H1 (cell line): ENCODE results near the gene CBFA2T2. TPM values are rescaled to one million over a fixed set of nuclear protein-coding genes. Genes with fewer than 3 reads are reported as not detected.

Source experiments
- ATF2 ChIP-seq: IDR thresholded peaks from 2 replicates; pipeline ENCODE4 v1.6.1; 2012; ENCODE audit warnings: low read length, inconsistent platforms
- EGR1 ChIP-seq: IDR thresholded peaks from 2 replicates; pipeline ENCODE4 v1.6.1; 2011; ENCODE audit warnings: low read depth, low read length, borderline replicate concordance
- HDAC6 ChIP-seq: IDR thresholded peaks from one replicate; pipeline ENCODE4 v1.7.1; 2012; ENCODE audit warnings: low read depth, mild to moderate bottlenecking, inconsistent platforms, low read length, moderate library complexity
- KDM1A ChIP-seq: fragments of 200-600, 300-600 bp; sonication (generic); IDR thresholded peaks from 2 replicates; pipeline ENCODE4 v1.7.1; 2016; ENCODE audit warnings: mild to moderate bottlenecking, low read length, borderline replicate concordance
- PHF8 ChIP-seq: fragments of 200-600 bp; sonication (generic); conservative IDR thresholded peaks from 2 replicates; pipeline ENCODE4 v1.7.1; 2012; ENCODE audit warnings: low read depth, mild to moderate bottlenecking, inconsistent platforms, low read length, moderate library complexity
- RAD21 ChIP-seq, 2 experiments: IDR thresholded peaks in 1 of 2; conservative IDR thresholded peaks in 1 of 2; 2 replicates each; pipeline ENCODE4 v1.6.1; 2011; ENCODE audit warnings: low read depth in 2 of 2, low read length in 2 of 2, improper control_type of control experiment in 1 of 2, inconsistent platforms in 1 of 2, mild to moderate bottlenecking in 1 of 2, moderate library complexity in 1 of 2
- RFX5 ChIP-seq: IDR thresholded peaks from 2 replicates; pipeline ENCODE4 v1.6.1; 2011; ENCODE audit warnings: low read depth, low read length, improper control_type of control experiment, borderline replicate concordance
- SIN3A ChIP-seq, 2 experiments: IDR thresholded peaks in 1 of 2; conservative IDR thresholded peaks in 1 of 2; 2 replicates each; pipeline ENCODE4 v1.6.1; 2011 to 2012; ENCODE audit warnings: low read length in 2 of 2, improper control_type of control experiment in 1 of 2, low read depth in 1 of 2, mild to moderate bottlenecking in 1 of 2
- SUZ12 ChIP-seq: fragments of 200-600 bp; sonication (generic); IDR thresholded peaks from 2 replicates; pipeline ENCODE4 v1.6.1; 2012; ENCODE audit warnings: mild to moderate bottlenecking, inconsistent platforms, low read length, moderate library complexity, mixed read lengths
- TAF7 ChIP-seq: optimal IDR thresholded peaks from 2 replicates; pipeline ENCODE3; 2011; ENCODE audit warnings: low read depth, mild to moderate bottlenecking, inconsistent platforms, low read length, moderate library complexity, borderline replicate concordance
- ZNF274 ChIP-seq: IDR thresholded peaks from 2 replicates; pipeline ENCODE4 v1.7.0; 2012; ENCODE audit warnings: low read length, borderline replicate concordance; ENCODE audit errors: extremely low read depth
- polyA plus RNA-seq, 7 experiments: library from polyadenylated mRNA; depleted of rRNA in 3 of 7; stranded (reverse) in 5 of 7; unstranded in 2 of 7; fragments of >200 nt in 5 of 7; fragments of 200-250 nt in 2 of 7; gene quantifications; 1 replicate in 5 of 7; 2 replicates in 1 of 7; 4 replicates in 1 of 7; pipeline versions ENCODE4 v1.2.1 to v1.2.3, GENCODE V29; 2011 to 2013; ENCODE audit warnings: missing spikeins in 2 of 7, mixed read lengths in 2 of 7
- total RNA-seq: library from RNA; stranded (reverse); fragmentation: NEBNext Ultra II Directional; extraction: Animal tissue kit (Norgen Biotek cat#: 25700); gene quantifications from 2 replicates; pipeline ENCODE4 v1.2.1, GENCODE V29; 2021
- TF ChIP-seq, protein P1 (sequence below), 3 experiments: IDR thresholded peaks; 1 replicate in 2 of 3; 2 replicates in 1 of 3; pipeline versions ENCODE4 v1.5.1 to v1.6.1; 2011; ENCODE audit warnings: low read length in 3 of 3, mild to moderate bottlenecking in 3 of 3, inconsistent platforms in 2 of 3, low read depth in 1 of 3, moderate library complexity in 1 of 3; ENCODE audit not compliant: insufficient read depth in 1 of 3; ENCODE audit errors: control extremely low read depth in 1 of 3

The CBFA2T2 gene
- total and polyA plus RNA-seq, 2 of the 8 experiments (the other 6 are each of a cell fraction or from before 2014, with no cell fraction given): 11.6 to 12.9 TPM

GRCh38 chr20:33675136-33675959, 185.5 kb downstream of the CBFA2T2 start (continued):
- TF ChIP-seq ATF2: no peak
- TF ChIP-seq RAD21 (IDR thresholded peaks at IDR 0.05 in 1 of 2, conservative IDR thresholded peaks at IDR 0.05 in 1 of 2; ENCODE audit: low read depth in 2 of 2, low read length in 2 of 2): no peak
- no peak for TF ChIP-seq ZNF274
- no peak for TF ChIP-seq TAF7
- TF ChIP-seq HDAC6: no peak
- TF ChIP-seq PHF8: no peak
- no peak for TF ChIP-seq KDM1A
- TF ChIP-seq SUZ12: no peak
- no peak for TF ChIP-seq EGR1
- TF ChIP-seq, protein P1, sequence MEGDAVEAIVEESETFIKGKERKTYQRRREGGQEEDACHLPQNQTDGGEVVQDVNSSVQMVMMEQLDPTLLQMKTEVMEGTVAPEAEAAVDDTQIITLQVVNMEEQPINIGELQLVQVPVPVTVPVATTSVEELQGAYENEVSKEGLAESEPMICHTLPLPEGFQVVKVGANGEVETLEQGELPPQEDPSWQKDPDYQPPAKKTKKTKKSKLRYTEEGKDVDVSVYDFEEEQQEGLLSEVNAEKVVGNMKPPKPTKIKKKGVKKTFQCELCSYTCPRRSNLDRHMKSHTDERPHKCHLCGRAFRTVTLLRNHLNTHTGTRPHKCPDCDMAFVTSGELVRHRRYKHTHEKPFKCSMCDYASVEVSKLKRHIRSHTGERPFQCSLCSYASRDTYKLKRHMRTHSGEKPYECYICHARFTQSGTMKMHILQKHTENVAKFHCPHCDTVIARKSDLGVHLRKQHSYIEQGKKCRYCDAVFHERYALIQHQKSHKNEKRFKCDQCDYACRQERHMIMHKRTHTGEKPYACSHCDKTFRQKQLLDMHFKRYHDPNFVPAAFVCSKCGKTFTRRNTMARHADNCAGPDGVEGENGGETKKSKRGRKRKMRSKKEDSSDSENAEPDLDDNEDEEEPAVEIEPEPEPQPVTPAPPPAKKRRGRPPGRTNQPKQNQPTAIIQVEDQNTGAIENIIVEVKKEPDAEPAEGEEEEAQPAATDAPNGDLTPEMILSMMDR (IDR thresholded peaks at IDR 0.05; ENCODE audit: control extremely low read depth in 1 of 3, insufficient read depth in 1 of 3, low read depth in 1 of 3, low read length in 3 of 3): no peak
- TF ChIP-seq SIN3A (conservative IDR thresholded peaks at IDR 0.05 in 1 of 2, IDR thresholded peaks at IDR 0.05 in 1 of 2; ENCODE audit: low read depth in 1 of 2, low read length in 2 of 2): no peak
- no peak for TF ChIP-seq RFX5
